Smooth muscle cell of the brain vasculature (primary cell): ENCODE results near the gene ENOSF1.
"Not testable (repeated sequence)": the region's sequence is repeated elsewhere in the genome, so short reads cannot be mapped to it uniquely, and the experiment has no call there.

Experiments
- DNase-seq: peaks from one replicate; pipeline ENCODE4 v3.0.0-alpha.2; 2012; ENCODE audit warnings: low read depth, low spot score

The ENOSF1 gene

GRCh38 chr18:708096-708495 is 4.3 kb downstream of the ENOSF1 start:
- DNase-seq, result no peak

DNA sequence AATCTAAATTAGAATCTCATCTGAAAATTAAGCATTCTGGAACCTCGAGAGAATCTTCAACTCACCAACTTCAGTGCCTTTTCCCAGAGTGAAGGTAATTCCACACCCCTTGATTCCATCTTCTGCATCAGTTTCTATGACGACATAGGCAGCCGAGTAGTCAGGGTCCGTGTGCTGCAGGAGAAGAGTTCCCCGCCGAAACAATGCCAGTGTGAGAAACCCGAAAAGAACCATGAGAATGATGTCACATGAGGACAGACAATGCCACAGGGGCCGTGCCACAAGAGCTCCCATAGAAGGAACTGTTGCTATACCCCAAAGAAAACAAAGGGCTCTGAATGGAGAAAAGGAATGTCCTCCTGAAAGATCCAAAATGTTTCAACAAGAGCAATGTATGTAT is 6.0 kb downstream of the ENOSF1 start:
- DNase-seq, result no peak

- DNase-seq, result no peak
Observed at GRCh38 chr18:703213-703967, 9.0 kb downstream of the ENOSF1 start.

DNA sequence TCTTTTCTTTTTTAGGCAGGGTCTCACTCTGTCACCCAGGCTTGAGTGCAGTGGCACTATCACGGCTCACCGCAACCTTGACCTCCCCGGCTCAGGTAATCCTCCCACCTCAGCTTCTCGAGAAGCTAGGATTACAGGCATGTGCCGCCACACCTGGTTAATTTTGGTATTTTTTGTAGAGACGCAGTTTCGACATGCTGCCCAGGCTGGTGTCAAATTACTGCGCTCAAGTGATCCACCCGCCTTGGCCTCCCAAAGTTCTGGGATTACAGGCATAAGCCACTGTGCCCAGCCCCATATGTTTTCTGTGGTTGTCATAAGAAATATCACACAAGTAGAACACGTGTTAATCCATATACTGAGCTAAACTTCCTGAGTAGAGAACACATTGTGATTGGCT is 14.6 kb downstream of the ENOSF1 start:
- no peak for DNase-seq

GRCh38 chr18:697012-697411 is 15.4 kb downstream of the ENOSF1 start:
- DNase-seq, result no peak

GRCh38 chr18:693466-694187 is 18.8 kb downstream of the ENOSF1 start:
- no peak for DNase-seq

GRCh38 chr18:692824-693223 is 19.6 kb downstream of the ENOSF1 start:
- no peak for DNase-seq

GRCh38 chr18:688323-688722 is 24.1 kb downstream of the ENOSF1 start:
- no peak for DNase-seq

DNA sequence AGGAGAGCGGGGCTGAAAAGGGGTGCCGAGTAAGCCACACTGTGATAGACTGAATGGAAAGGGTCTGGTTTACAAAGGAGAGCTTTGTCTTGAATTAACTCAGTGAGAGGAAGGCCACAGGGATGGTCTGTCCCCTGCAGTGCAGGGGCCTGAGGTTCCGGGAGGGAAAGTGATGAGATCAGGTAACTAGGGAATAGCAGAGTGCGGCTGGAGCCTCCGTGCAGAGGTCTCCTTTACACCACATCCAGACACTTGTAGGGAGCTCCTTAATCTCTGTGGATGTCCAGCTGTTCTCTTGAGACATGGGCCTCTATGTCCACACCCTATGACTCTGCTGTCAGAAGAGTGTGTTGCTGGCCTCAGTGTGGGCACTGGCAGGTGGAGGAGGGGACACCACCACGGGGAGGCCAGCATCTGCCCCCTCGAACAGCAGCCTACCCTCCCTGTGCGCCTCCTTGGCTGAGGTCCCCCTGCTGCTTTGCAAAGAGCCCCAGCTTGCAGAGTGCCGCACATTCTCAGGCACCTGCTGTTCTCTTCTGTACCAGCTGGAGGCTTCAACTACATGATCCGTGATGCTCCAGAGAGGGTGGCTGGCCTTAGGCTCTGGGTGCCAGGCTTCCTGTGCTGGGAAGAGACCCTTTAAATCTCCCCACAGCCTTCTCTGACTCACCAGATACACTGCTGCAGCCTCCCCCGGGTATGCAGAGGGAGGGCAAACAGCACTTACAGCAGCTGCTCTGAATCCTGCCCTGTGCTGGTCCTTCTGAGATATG is 25.9 kb downstream of the ENOSF1 start:
- DNase-seq, result no peak

DNA sequence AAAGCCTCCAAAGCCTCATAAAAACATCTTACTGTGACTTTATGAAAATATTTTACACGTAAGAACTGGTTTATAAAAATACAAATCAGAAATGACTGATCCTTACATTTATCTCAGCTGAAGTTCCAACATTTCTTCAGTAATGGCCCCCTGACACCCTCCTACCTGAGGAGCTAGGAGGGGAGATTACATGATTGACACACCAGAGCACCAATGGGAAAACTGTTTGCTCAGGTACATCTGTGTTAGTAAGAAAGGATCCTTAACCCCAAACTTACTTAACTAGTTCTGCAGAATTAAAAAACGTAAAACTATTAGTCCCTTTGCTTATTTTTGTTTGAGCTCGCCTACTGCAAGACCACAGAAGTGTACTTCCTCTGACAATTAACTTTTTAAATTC is 27.0 kb downstream of the ENOSF1 start:
- DNase-seq, result no peak

GRCh38 chr18:683531-683930 is 28.9 kb downstream of the ENOSF1 start:
- DNase-seq, result no peak

- DNase-seq, result no peak
Observed at GRCh38 chr18:682833-683232, 29.6 kb downstream of the ENOSF1 start.

DNA sequence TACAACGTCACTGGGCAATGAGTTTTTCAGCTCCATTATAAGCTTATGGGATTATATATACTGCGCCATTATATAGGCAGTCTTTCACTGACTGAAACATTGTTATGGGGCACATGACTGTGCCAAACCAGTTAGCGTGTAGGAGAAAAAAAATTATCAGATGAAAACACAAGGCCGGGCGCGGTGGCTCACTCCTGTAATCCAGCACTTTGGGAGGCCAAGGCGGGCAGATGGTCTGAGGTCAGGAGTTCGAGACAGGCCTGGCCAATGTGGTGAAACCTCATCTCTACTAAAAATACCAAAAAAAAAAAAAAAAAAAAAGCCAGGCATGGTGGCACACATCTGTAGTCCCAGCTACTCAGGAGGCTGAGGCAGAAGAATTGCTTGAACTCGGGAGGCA is 30.0 kb downstream of the ENOSF1 start:
- DNase-seq, result not testable (repeated sequence)

- DNase-seq, result no peak
Observed at GRCh38 chr18:681985-682384, 30.4 kb downstream of the ENOSF1 start.

DNA sequence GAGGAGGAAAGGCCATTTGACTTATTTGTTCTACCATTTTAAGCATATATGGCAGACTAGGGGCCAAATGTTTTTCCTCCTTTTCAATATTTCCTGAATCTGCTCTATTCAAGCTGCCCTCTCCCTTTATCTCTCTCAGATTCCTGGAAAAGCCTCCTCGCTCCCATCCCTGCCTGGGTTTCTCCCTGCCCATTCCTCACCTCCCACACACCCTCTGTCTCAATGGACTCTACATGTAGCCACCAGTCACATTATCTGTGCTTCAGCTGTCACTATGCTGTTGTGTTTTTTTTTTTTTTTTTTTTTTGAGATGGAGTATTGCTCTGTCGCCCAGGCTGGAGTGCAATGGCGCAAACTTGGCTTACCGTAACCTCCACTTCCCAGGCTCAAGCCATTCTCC is 32.0 kb downstream of the ENOSF1 start:
- no peak for DNase-seq

GRCh38 chr18:679516-679915 is 32.9 kb downstream of the ENOSF1 start:
- DNase-seq, result no peak

GRCh38 chr18:678482-679182 is 33.8 kb downstream of the ENOSF1 start:
- no peak for DNase-seq

DNA sequence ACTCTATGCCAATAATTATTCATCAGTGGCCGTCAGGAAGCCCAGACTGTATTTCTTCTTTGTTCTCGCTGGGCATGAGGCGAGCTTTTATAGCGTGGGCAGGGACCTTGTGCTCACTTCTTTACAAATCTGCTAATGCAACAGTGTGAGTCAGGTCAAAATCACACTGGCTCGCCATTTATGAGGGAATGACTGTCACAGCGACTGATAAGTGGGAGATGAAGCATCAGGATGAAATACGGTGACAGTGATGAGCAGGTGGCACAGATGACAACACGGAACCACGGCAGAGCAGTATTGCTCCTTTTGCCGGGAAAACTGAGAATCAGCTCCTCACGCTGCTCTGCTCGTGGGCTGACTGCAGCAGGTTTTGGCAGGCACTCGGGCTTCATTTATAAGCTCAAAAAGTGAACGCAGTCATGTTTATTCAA is 34.5 kb downstream of the ENOSF1 start:
- DNase-seq, result no peak

- DNase-seq, result no peak
Observed at GRCh38 chr18:677145-677544, 35.3 kb downstream of the ENOSF1 start.

DNA sequence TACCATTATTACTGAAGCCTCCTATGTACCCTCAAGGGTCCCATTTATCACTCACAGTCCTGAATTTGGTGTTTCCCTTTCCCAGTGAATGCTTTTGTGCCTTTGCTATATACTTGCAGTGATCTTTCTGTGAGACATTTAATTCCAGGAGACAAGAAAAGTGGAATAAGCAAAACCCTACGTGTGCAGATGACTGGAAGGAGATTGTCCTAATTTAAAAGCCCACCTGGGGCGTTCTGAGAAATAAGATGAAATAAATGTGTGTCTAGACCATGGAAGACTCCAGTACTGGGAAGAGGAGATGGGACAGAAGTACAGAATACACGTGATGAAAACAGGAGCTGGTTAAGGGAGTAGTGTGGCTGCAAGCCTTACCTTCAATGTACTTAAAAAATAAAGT is 35.7 kb downstream of the ENOSF1 start:
- DNase-seq, result no peak

DNA sequence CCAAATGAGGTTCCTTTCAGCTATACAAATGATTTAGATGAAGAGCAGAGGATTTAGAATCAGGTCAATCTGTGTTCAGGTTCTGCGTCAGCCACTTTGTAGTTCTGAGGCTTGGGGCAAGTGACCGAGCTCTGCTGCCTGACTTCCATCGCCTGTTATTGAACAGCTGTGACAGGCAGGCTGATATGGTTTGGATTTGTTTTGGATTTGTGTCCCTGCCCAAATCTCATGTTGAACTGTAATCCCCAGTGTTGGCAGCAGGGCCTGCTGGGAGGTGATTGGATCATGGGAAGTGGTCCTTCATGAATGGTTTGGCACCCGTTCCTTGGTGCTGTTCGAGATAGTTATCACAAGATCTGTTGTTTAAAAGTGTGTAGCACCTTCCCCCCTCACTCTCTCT is 36.4 kb downstream of the ENOSF1 start:
- no peak for DNase-seq

DNA sequence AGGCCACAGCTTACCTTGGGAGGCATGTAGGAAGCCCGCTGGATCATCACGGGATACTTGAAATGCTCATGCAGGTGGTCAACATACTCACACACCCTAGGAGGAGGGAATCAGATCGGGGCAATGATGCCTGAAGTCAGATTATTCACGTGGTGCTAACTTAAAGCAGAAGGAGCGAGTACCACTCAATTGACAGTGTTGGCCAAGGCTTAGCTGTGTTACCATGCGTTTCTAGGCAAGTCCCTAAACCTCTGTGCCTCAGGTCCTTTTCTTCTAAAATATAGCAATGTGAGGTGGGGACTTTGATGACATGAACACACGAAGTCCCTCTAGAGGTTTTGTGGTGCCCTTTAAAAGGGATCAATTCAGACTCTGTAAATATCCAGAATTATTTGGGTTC is 37.1 kb downstream of the ENOSF1 start:
- DNase-seq, result no peak
